Retinal pigment epithelial cell (primary cell): ENCODE results near the gene EIF2S3.
A peak's percentile ranks its signal among the peaks of the same experiment; 100 is the strongest.

Source experiments
- DNase-seq: peaks from one replicate; pipeline ENCODE4 v3.0.0-alpha.2; 2010; ENCODE audit warnings: low read depth
- H3K4me3 ChIP-seq: 2 replicates; pipeline ENCODE4 v1.5.1; 2011; ENCODE audit warnings: mild to moderate bottlenecking, low read length, control low read depth, moderate library complexity
- TF ChIP-seq, protein P1 (sequence below): conservative IDR thresholded peaks from 2 replicates; pipeline ENCODE4 v1.5.1; 2011; ENCODE audit warnings: low read depth, low read length, control low read depth, inconsistent platforms

The EIF2S3 gene

DNA sequence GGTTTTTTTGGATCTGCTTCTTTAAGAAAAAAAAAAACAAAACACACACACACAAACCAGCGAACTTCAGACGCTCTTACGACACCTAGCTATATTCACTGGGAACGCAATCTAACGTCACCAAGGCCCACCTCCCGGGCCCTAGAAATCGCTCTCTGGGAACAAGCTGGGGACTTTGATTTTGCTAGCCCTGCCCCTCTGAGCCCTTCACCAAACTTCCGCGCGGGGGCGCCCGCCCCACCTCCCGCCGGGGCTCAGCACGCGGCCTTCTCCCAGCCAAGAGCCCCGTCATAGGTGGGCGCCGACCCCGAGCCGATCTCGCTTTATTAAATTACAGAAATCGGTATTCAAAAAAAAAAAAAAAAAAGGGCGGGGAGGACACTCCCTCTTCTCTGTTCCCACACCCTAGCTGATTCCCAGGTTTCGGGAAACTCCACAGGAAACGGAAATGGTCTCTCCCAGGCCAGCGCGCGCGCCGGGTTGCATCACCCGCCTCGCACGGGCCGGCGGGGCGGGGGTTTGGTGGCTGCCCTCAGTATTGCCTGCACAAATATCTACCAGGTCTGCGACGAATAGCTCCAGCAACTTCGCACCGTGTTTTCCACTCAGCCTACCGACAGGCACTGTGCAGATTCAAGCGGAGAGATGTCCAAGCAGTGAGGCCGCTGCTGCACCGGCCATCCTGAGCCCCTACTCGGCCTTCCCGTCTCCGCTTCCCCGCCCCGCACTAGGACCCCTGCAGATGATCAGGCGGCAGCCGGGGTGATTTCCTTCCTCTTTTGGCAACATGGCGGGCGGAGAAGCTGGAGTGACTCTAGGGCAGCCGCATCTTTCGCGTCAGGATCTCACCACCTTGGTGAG is at the start of gene EIF2S3:
TSS of gene EIF2S3 (plus strand) at position 775 of the 861 bp plus-strand sequence. CDS start at position 788, 13 bp downstream.
- peak; percentile 94 for DNase-seq
- TF ChIP-seq, protein P1, sequence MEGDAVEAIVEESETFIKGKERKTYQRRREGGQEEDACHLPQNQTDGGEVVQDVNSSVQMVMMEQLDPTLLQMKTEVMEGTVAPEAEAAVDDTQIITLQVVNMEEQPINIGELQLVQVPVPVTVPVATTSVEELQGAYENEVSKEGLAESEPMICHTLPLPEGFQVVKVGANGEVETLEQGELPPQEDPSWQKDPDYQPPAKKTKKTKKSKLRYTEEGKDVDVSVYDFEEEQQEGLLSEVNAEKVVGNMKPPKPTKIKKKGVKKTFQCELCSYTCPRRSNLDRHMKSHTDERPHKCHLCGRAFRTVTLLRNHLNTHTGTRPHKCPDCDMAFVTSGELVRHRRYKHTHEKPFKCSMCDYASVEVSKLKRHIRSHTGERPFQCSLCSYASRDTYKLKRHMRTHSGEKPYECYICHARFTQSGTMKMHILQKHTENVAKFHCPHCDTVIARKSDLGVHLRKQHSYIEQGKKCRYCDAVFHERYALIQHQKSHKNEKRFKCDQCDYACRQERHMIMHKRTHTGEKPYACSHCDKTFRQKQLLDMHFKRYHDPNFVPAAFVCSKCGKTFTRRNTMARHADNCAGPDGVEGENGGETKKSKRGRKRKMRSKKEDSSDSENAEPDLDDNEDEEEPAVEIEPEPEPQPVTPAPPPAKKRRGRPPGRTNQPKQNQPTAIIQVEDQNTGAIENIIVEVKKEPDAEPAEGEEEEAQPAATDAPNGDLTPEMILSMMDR, result peak; percentile 72
- no peak within 1 kb of the TSS for H3K4me3 ChIP-seq

- DNase-seq, result no peak
- no peak overlapping the region for H3K4me3 ChIP-seq
- TF ChIP-seq, protein P1, result no peak
Observed at GRCh38 chrX:24005028-24005427, 49.7 kb upstream of the EIF2S3 start.

GRCh38 chrX:24005867-24006266 is 48.9 kb upstream of the EIF2S3 start:
- H3K4me3 ChIP-seq, result no peak overlapping the region
- TF ChIP-seq, protein P1, result no peak
- no peak for DNase-seq

- TF ChIP-seq, protein P1, result no peak
- DNase-seq, result no peak
- no peak overlapping the region for H3K4me3 ChIP-seq
Observed at GRCh38 chrX:24012266-24012665, 42.5 kb upstream of the EIF2S3 start.

- TF ChIP-seq, protein P1, result no peak
- no peak for DNase-seq
- H3K4me3 ChIP-seq, result no peak overlapping the region
Observed at GRCh38 chrX:24014388-24015018, 40.3 kb upstream of the EIF2S3 start.

- TF ChIP-seq, protein P1, result no peak
- no peak for DNase-seq
- H3K4me3 ChIP-seq, result no peak overlapping the region
Observed at GRCh38 chrX:24017674-24018073, 37.1 kb upstream of the EIF2S3 start.
